Prostate gland (tissue), 2 donors: ENCODE results near the gene DLEC1.

Experiments
- POLR2A ChIP-seq: fragments of 450-650 bp; IDR thresholded peaks from one replicate; pipeline ENCODE4 v1.6.1; 2016; ENCODE audit warnings: antibody characterized with exemption, mild to moderate bottlenecking
- POLR2AphosphoS5 ChIP-seq: sonication (generic); formaldehyde crosslinking; IDR thresholded peaks from one replicate; pipeline ENCODE4 v1.6.1; 2017; ENCODE audit warnings: antibody characterized with exemption
- TF ChIP-seq, protein P1 (sequence below), 4 experiments: fragments of 200-600 bp in 2 of 4; fragments of 450-650 bp in 2 of 4; sonication (generic) in 2 of 4; IDR thresholded peaks; 1 replicate in 3 of 4; 2 replicates in 1 of 4; pipeline ENCODE4 v1.5.1; 2016 to 2019; ENCODE audit warnings: antibody characterized with exemption in 4 of 4, mild to moderate bottlenecking in 2 of 4, moderate library complexity in 2 of 4

DNA sequence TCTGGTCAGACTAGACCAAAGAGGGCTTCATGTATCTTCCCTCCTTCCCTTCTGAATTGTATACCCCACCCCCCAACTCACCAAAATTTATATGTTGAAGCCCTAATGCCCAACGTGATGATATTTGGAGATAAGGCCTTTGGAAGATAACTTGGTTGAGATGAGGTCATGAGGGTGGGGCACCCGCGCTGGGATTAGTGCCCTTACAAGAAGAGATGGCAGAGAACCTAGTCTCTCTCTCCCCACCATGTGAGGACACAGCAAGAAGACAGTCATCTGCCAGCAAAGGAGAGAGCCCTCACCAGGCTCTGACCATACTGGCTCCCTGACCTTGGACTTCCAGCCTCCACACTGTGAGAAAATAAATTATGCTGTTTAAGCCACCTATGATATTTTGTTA, 23.0 kb upstream of the DLEC1 start:
- no peak for TF ChIP-seq POLR2A
- TF ChIP-seq, protein P1, sequence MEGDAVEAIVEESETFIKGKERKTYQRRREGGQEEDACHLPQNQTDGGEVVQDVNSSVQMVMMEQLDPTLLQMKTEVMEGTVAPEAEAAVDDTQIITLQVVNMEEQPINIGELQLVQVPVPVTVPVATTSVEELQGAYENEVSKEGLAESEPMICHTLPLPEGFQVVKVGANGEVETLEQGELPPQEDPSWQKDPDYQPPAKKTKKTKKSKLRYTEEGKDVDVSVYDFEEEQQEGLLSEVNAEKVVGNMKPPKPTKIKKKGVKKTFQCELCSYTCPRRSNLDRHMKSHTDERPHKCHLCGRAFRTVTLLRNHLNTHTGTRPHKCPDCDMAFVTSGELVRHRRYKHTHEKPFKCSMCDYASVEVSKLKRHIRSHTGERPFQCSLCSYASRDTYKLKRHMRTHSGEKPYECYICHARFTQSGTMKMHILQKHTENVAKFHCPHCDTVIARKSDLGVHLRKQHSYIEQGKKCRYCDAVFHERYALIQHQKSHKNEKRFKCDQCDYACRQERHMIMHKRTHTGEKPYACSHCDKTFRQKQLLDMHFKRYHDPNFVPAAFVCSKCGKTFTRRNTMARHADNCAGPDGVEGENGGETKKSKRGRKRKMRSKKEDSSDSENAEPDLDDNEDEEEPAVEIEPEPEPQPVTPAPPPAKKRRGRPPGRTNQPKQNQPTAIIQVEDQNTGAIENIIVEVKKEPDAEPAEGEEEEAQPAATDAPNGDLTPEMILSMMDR (IDR thresholded peaks at IDR 0.05), result no peak
- no peak for TF ChIP-seq POLR2AphosphoS5
